ENCODE data around the gene RBM19.

RBM19 gene

GRCh38 chr12:113981876-113982275 is 15.8 kb upstream of the RBM19 start:
- H3K4me2 ChIP-seq (ENCODE audit: low read length) = no peak overlapping the region
- H3K79me2 ChIP-seq (ENCODE audit: control insufficient read depth, low read length) = no peaks in the 10 kb centered on the region
- H3F3A ChIP-seq (ENCODE audit: control insufficient read depth, insufficient read depth) = no peaks in the 10 kb centered on the region
- H3K4me1 ChIP-seq (ENCODE audit: control insufficient read depth, low read length) = no peaks in the 10 kb centered on the region
- TF ChIP-seq EZH2phosphoT487 (IDR thresholded peaks at IDR 0.05; ENCODE audit: borderline replicate concordance, low read length) (no peak), CTCF (IDR thresholded peaks at IDR 0.05; ENCODE audit: low read depth, low read length, poor library complexity, severe bottlenecking) (no peak)
- H4K20me1 ChIP-seq (ENCODE audit: control insufficient read depth, insufficient read depth, low read depth, low read length) = no peaks in the 10 kb centered on the region
- no peaks in the 10 kb centered on the region for H3K9me2 ChIP-seq (replicated peaks; ENCODE audit: control insufficient read depth, low read length)
- no peaks in the 10 kb centered on the region for H3K36me3 ChIP-seq (ENCODE audit: control insufficient read depth, low read length)
- no peak overlapping the region for H3K27ac ChIP-seq (ENCODE audit: low read depth, low read length)
- no peak overlapping the region for H3K4me3 ChIP-seq (ENCODE audit: low read length)
- H3K27me3 ChIP-seq (ENCODE audit: control insufficient read depth, low read length) = no peaks in the 10 kb centered on the region
- H3K9me3 ChIP-seq (ENCODE audit: control insufficient read depth, insufficient read depth, low read length) = no peaks in the 10 kb centered on the region

DNA sequence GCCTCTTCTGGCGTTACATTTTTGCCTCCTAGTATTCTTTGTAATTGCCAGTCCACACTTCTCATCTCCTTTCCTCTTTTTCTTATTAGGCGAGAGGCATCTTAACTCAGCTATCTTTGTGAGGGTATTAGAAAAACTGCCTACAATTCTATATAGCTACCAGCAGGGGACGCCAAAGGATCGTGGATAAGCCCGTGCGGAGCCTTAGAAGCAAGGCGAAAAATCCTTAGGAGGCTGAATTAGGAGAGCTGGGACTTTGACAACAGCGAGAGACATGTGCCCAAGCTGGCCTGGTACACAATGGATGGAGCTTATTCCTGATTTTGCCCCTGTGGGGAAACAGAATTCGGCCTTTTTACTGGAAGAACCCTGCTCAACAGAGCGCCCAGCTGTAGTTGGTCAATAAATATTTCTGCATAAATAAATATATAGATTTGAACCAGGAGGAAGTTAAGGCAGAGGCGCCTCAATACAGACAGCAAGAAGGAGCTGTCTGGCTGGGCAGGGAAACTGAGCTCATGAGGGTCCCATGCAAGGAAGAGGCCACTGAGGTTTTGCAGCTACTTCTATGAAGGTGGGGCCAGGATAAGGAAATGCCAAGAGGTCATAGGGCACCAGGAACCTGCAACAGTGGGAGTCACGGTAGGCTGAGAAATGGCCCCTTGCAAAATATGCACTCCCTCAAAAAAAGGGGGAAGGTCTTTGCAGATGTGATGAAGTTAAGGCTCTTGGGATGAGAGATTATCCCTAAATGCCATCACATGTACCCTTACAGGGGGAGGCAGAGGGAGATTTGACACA is 14.6 kb upstream of the RBM19 start:
- no peaks in the 10 kb centered on the region for H3K27me3 ChIP-seq (ENCODE audit: control insufficient read depth, low read length)
- no peak overlapping the region for H3K4me3 ChIP-seq (ENCODE audit: low read length)
- TF ChIP-seq EZH2phosphoT487 (IDR thresholded peaks at IDR 0.05; ENCODE audit: borderline replicate concordance, low read length) = no peak
- TF ChIP-seq CTCF (IDR thresholded peaks at IDR 0.05; ENCODE audit: low read depth, low read length, poor library complexity, severe bottlenecking) = peak; percentile 90

GRCh38 chr12:113980054-113980453 is 13.9 kb upstream of the RBM19 start:
- Histone ChIP-seq H3K79me2 (ENCODE audit: control insufficient read depth, low read length) (no peaks in the 10 kb centered on the region), H3K4me1 (ENCODE audit: control insufficient read depth, low read length) (no peaks in the 10 kb centered on the region), H3F3A (ENCODE audit: control insufficient read depth, insufficient read depth) (no peaks in the 10 kb centered on the region), H3K27me3 (ENCODE audit: control insufficient read depth, low read length) (no peaks in the 10 kb centered on the region), H3K36me3 (ENCODE audit: control insufficient read depth, low read length) (no peaks in the 10 kb centered on the region), H3K9me3 (ENCODE audit: control insufficient read depth, insufficient read depth, low read length) (no peaks in the 10 kb centered on the region), H4K20me1 (ENCODE audit: control insufficient read depth, insufficient read depth, low read depth, low read length) (no peaks in the 10 kb centered on the region), H3K27ac (ENCODE audit: low read depth, low read length) (no peak overlapping the region), H3K4me2 (ENCODE audit: low read length) (no peak overlapping the region), H3K9me2 (replicated peaks; ENCODE audit: control insufficient read depth, low read length) (no peaks in the 10 kb centered on the region), H3K4me3 (ENCODE audit: low read length) (no peak overlapping the region)
- TF ChIP-seq CTCF (IDR thresholded peaks at IDR 0.05; ENCODE audit: low read depth, low read length, poor library complexity, severe bottlenecking) = no peak
- TF ChIP-seq EZH2phosphoT487 (IDR thresholded peaks at IDR 0.05; ENCODE audit: borderline replicate concordance, low read length) = no peak

More for the DNA sequence above, 14.6 kb upstream of the RBM19 start:
- Histone ChIP-seq H4K20me1 (ENCODE audit: control insufficient read depth, insufficient read depth, low read depth, low read length) (no peaks in the 10 kb centered on the region), H3F3A (ENCODE audit: control insufficient read depth, insufficient read depth) (no peaks in the 10 kb centered on the region), H3K36me3 (ENCODE audit: control insufficient read depth, low read length) (no peaks in the 10 kb centered on the region), H3K4me2 (ENCODE audit: low read length) (no peak overlapping the region), H3K9me3 (ENCODE audit: control insufficient read depth, insufficient read depth, low read length) (no peaks in the 10 kb centered on the region), H3K79me2 (ENCODE audit: control insufficient read depth, low read length) (no peaks in the 10 kb centered on the region), H3K27ac (ENCODE audit: low read depth, low read length) (no peak overlapping the region), H3K9me2 (replicated peaks; ENCODE audit: control insufficient read depth, low read length) (no peaks in the 10 kb centered on the region), H3K4me1 (ENCODE audit: control insufficient read depth, low read length) (no peaks in the 10 kb centered on the region)
